GM23338 (cell line): Measurements from ENCODE around the gene STX5. TPM values are rescaled to one million over a fixed set of nuclear protein-coding genes. Genes with fewer than 3 reads are reported as not detected.

Source experiments
- ATAC-seq: fragments of 200-7000 bp; cut with Tn5 transposase; 3 replicates; pipeline ENCODE4 v1.9.1; 2020
- DNase-seq: peaks from one replicate; pipeline ENCODE4 v3.0.0-alpha.2; 2015; ENCODE audit warnings: low spot score
- H2AFZ ChIP-seq: fragments of 200-600 bp; sonication (generic); 2 replicates; pipeline ENCODE4 v1.8.0; 2016; ENCODE audit warnings: antibody characterized with exemption, mild to moderate bottlenecking, moderate library complexity
- H3F3A ChIP-seq: fragments of 200-600 bp; sonication (generic); replicated peaks from 2 replicates; pipeline ENCODE4 v1.8.0; 2017; ENCODE audit warnings: antibody characterized with exemption, mixed run types, low read depth
- H3K27ac ChIP-seq: fragments of 200-600 bp; sonication (generic); 2 replicates; pipeline ENCODE4 v1.6.1; 2016; ENCODE audit warnings: low read depth
- H3K27me3 ChIP-seq: fragments of 200-600 bp; sonication (generic); 2 replicates; pipeline ENCODE4 v1.8.0; 2016; ENCODE audit warnings: mild to moderate bottlenecking, mixed run types, moderate library complexity; ENCODE audit not compliant: insufficient read depth
- H3K36me3 ChIP-seq: fragments of 200-600 bp; sonication (generic); 2 replicates; pipeline ENCODE4 v1.8.0; 2016; ENCODE audit warnings: mild to moderate bottlenecking; ENCODE audit not compliant: insufficient read depth
- H3K4me1 ChIP-seq: fragments of 200-600 bp; sonication (generic); 2 replicates; pipeline ENCODE4 v1.8.0; 2016; ENCODE audit warnings: mild to moderate bottlenecking, moderate library complexity; ENCODE audit not compliant: insufficient read depth
- H3K4me2 ChIP-seq: fragments of 200-600 bp; sonication (generic); 2 replicates; pipeline ENCODE4 v1.7.1; 2017; ENCODE audit warnings: mixed run types
- H3K4me3 ChIP-seq: fragments of 200-600 bp; sonication (generic); 2 replicates; pipeline ENCODE4 v1.6.1; 2016; ENCODE audit warnings: mixed run types
- H3K79me2 ChIP-seq: fragments of 200-600 bp; sonication (generic); replicated peaks from 2 replicates; pipeline ENCODE4 v1.8.0; 2017; ENCODE audit warnings: mild to moderate bottlenecking; ENCODE audit not compliant: insufficient read depth
- H3K9me2 ChIP-seq: fragments of 200-600 bp; sonication (generic); 2 replicates; pipeline ENCODE4 v1.8.0; 2017; ENCODE audit not compliant: insufficient read depth
- H4K20me1 ChIP-seq: fragments of 200-600 bp; sonication (generic); replicated peaks from 2 replicates; pipeline ENCODE4 v1.8.0; 2017; ENCODE audit warnings: mild to moderate bottlenecking; ENCODE audit not compliant: insufficient read depth
- H3K27ac Mint-ChIP-seq: 2 replicates; pipeline ENCODE4 v1.8.0; 2020; ENCODE audit warnings: inconsistent platforms, mild to moderate bottlenecking, moderate library complexity, mixed read lengths
- H3K27me3 Mint-ChIP-seq: 3 replicates; pipeline ENCODE4 v1.8.0; 2022; ENCODE audit warnings: low read depth, mild to moderate bottlenecking, moderate library complexity, mixed read lengths, inconsistent platforms; ENCODE audit not compliant: insufficient read depth, poor library complexity
- H3K36me3 Mint-ChIP-seq: 3 replicates; pipeline ENCODE4 v1.8.0; 2021; ENCODE audit warnings: low read depth, mild to moderate bottlenecking, inconsistent platforms, moderate library complexity, mixed read lengths
- H3K4me1 Mint-ChIP-seq: 3 replicates; pipeline ENCODE4 v1.8.0; 2020; ENCODE audit warnings: mild to moderate bottlenecking, inconsistent platforms, mixed read lengths
- H3K4me3 Mint-ChIP-seq: 3 replicates; pipeline ENCODE4 v1.8.0; 2021; ENCODE audit warnings: moderate library complexity, mild to moderate bottlenecking, inconsistent platforms, mixed read lengths
- H3K9me3 Mint-ChIP-seq: 3 replicates; pipeline ENCODE4 v1.8.0; 2020; ENCODE audit warnings: moderate library complexity, mild to moderate bottlenecking, inconsistent platforms, mixed read lengths
- CREB1 ChIP-seq: fragments of 250-450 bp; sonication (Bioruptor Pico); IDR thresholded peaks from 2 replicates; pipeline ENCODE4 v1.5.0; 2020; ENCODE audit warnings: low read depth, mild to moderate bottlenecking, moderate library complexity
- CTCF ChIP-seq, 2 experiments: fragments of 200-600 bp in 1 of 2; sonication (generic) in 1 of 2; conservative IDR thresholded peaks; 2 replicates each; pipeline versions ENCODE4 v1.5.1 to v1.6.1; 2016 to 2017; ENCODE audit warnings: antibody characterized with exemption in 2 of 2, low read depth in 2 of 2, mild to moderate bottlenecking in 2 of 2, moderate library complexity in 1 of 2
- EZH2 ChIP-seq: fragments of 200-600 bp; sonication (generic); IDR thresholded peaks from one replicate; pipeline ENCODE4 v1.8.0; 2017; ENCODE audit warnings: antibody characterized with exemption, mild to moderate bottlenecking, low read depth; ENCODE audit not compliant: unreplicated experiment
- EZH2phosphoT487 ChIP-seq: fragments of 200-600 bp; sonication (generic); IDR thresholded peaks from one replicate; pipeline ENCODE4 v1.8.1; 2018; ENCODE audit warnings: antibody characterized with exemption; ENCODE audit not compliant: unreplicated experiment
- JUNB ChIP-seq: IDR thresholded peaks from one replicate; pipeline ENCODE4 v1.6.1; 2016; ENCODE audit warnings: antibody characterized with exemption; ENCODE audit not compliant: unreplicated experiment
- POLR2AphosphoS5 ChIP-seq: IDR thresholded peaks from 2 replicates; pipeline ENCODE4 v1.6.1; 2016; ENCODE audit warnings: antibody characterized with exemption, low read depth
- ZNF114 ChIP-seq: fragments of 250-450 bp; sonication (Bioruptor Pico); IDR thresholded peaks from 2 replicates; pipeline ENCODE4 v1.5.0; 2020; ENCODE audit warnings: mild to moderate bottlenecking, moderate library complexity
- polyA plus RNA-seq: library from polyadenylated mRNA; unstranded; fragments of >200 nt; fragmentation: Nextera tagmentation; extraction: Ambion mirVana; gene quantifications from 2 replicates; pipeline ENCODE4 v1.2.1, GENCODE V29; 2016
- total RNA-seq: library from RNA; depleted of rRNA; stranded (reverse); fragments of >200 nt; shearing (Covaris generic); gene quantifications from 2 replicates; pipeline ENCODE4 v1.2.3, GENCODE V29; 2014
- TF ChIP-seq, protein P1 (sequence below): IDR thresholded peaks from one replicate; pipeline ENCODE4 v1.6.1; 2018; ENCODE audit warnings: antibody characterized with exemption; ENCODE audit not compliant: unreplicated experiment
- TF ChIP-seq, protein P2 (sequence below): IDR thresholded peaks from 2 replicates; pipeline ENCODE4 v1.6.1; 2016; ENCODE audit warnings: antibody characterized with exemption

STX5 gene
- total and polyA plus RNA-seq, 2 experiments from 2014 or later: 7.7 to 22.2 TPM

- H3K9me2 ChIP-seq: no peaks in the 10 kb centered on the region
- DNase-seq: no peak
- H3K4me2 ChIP-seq: no peak overlapping the region
- TF ChIP-seq, protein P1, sequence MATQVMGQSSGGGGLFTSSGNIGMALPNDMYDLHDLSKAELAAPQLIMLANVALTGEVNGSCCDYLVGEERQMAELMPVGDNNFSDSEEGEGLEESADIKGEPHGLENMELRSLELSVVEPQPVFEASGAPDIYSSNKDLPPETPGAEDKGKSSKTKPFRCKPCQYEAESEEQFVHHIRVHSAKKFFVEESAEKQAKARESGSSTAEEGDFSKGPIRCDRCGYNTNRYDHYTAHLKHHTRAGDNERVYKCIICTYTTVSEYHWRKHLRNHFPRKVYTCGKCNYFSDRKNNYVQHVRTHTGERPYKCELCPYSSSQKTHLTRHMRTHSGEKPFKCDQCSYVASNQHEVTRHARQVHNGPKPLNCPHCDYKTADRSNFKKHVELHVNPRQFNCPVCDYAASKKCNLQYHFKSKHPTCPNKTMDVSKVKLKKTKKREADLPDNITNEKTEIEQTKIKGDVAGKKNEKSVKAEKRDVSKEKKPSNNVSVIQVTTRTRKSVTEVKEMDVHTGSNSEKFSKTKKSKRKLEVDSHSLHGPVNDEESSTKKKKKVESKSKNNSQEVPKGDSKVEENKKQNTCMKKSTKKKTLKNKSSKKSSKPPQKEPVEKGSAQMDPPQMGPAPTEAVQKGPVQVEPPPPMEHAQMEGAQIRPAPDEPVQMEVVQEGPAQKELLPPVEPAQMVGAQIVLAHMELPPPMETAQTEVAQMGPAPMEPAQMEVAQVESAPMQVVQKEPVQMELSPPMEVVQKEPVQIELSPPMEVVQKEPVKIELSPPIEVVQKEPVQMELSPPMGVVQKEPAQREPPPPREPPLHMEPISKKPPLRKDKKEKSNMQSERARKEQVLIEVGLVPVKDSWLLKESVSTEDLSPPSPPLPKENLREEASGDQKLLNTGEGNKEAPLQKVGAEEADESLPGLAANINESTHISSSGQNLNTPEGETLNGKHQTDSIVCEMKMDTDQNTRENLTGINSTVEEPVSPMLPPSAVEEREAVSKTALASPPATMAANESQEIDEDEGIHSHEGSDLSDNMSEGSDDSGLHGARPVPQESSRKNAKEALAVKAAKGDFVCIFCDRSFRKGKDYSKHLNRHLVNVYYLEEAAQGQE: no peak
- TF ChIP-seq ZNF114 (no peak), EZH2 (no peak), JUNB (no peak)
- TF ChIP-seq, protein P2, sequence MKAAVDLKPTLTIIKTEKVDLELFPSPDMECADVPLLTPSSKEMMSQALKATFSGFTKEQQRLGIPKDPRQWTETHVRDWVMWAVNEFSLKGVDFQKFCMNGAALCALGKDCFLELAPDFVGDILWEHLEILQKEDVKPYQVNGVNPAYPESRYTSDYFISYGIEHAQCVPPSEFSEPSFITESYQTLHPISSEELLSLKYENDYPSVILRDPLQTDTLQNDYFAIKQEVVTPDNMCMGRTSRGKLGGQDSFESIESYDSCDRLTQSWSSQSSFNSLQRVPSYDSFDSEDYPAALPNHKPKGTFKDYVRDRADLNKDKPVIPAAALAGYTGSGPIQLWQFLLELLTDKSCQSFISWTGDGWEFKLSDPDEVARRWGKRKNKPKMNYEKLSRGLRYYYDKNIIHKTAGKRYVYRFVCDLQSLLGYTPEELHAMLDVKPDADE: no peak
- H3K27me3 Mint-ChIP-seq: peaks cover 17% of the 10 kb centered on the region
- no peak overlapping the region for H2AFZ ChIP-seq
- H3K36me3 ChIP-seq: peaks cover 17% of the 10 kb centered on the region; the same call in 1 of the 2 replicates
- peaks cover 15% of the 10 kb centered on the region for H3F3A ChIP-seq
- H3K79me2 ChIP-seq: peaks cover 31% of the 10 kb centered on the region
- peaks cover 13% of the 10 kb centered on the region for H3K4me1 Mint-ChIP-seq
- H3K4me3 Mint-ChIP-seq: no peak overlapping the region
- no peak overlapping the region for H3K27ac ChIP-seq
- peaks cover 44% of the 10 kb centered on the region for H3K36me3 Mint-ChIP-seq
- H3K27ac Mint-ChIP-seq: no peak overlapping the region
- ATAC-seq: no peak
- H3K9me3 Mint-ChIP-seq: no peaks in the 10 kb centered on the region; the same call in 2 of the 3 replicates
- no peak overlapping the region for H3K4me3 ChIP-seq
- peaks cover 3% of the 10 kb centered on the region; the same call in 1 of the 2 replicates for H4K20me1 ChIP-seq
- no peaks in the 10 kb centered on the region for H3K27me3 ChIP-seq
- peaks cover 9% of the 10 kb centered on the region; the same call in 1 of the 2 replicates for H3K4me1 ChIP-seq
Measured at GRCh38 chr11:62774407-62774806, 57.4 kb downstream of the STX5 start.

DNA sequence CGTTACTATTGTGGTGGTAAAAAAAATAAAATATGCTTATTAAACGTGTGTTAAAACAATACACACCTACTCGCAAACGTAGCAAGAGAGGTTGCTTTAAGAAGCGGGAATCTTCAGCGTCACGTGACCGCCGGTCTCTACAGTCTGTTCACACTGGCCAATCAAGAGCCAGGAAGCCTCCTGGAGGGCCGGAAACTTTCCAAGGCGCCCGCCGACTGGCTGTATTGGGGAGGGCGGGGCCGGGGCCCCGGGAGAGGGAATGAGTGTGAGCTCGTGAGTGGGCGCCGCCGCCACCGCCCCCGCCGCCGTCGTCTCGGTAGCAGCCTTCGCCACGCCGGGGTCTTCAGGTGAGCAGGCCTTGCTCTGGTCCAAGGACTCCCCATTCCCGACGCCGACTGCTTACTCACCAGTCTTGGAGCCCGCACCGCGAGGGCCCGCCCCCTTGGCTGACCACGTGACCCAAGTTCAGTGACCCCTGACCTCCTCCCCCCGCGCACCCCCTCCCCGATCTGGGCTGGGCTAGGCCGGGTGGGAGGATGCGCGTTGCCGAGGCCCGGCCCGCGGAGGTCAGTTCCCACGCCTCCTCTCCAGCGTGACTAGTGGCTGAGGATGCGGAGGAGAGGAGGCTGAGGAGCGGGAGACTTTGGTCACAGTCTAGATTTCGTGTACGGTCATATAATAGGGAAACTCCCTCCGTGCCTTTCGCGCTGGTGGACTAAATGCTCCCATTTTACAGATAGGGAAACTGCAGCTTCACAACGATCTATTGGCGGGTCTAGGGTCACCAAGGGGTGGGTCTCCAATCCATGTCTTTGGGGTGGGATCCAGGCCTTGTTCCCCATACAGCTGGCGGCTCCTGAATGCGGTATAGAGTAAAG is 60.5 kb downstream of the STX5 start, which contains the start of gene TAF6L:
Gene TAF6L, plus strand, starts transcription at position 253 of the 878 bp plus-strand sequence. CDS start 4,388 bp downstream, outside the sequence.
- Mint-ChIP-seq H3K27ac (peak within 1 kb of the TSS; percentile 97), H3K36me3 (peaks cover 34% of the 10 kb centered on the region), H3K27me3 (peaks cover 14% of the 10 kb centered on the region), H3K9me3 (no peaks in the 10 kb centered on the region; the same call in 2 of the 3 replicates), H3K4me1 (peaks cover 14% of the 10 kb centered on the region), H3K4me3 (peak within 1 kb of the TSS; percentile 90)
- peak within 1 kb of the TSS; percentile 89 for H3K4me3 ChIP-seq
- DNase-seq: peak; percentile 99
- H3K36me3 ChIP-seq: peaks cover 16% of the 10 kb centered on the region
- H4K20me1 ChIP-seq: peaks cover 3% of the 10 kb centered on the region; the same call in 1 of the 2 replicates
- H3K9me2 ChIP-seq: no peaks in the 10 kb centered on the region
- H3K4me2 ChIP-seq: peak within 1 kb of the TSS; percentile 76
- H3K4me1 ChIP-seq: peaks cover 9% of the 10 kb centered on the region; the same call in 1 of the 2 replicates
- ATAC-seq: peak; percentile 84
- H3K27me3 ChIP-seq: no peaks in the 10 kb centered on the region
- H3K79me2 ChIP-seq: peaks cover 31% of the 10 kb centered on the region
- no peak for TF ChIP-seq CTCF (conservative IDR thresholded peaks at IDR 0.05; ENCODE audit: low read depth in 2 of 2)
- peak; percentile 38; the same call in 1 of the 2 replicates for TF ChIP-seq CREB1 (CRISPR knock-in tag)
- TF ChIP-seq EZH2phosphoT487: no peak
- peak; percentile 49; the same call in 1 of the 2 replicates for TF ChIP-seq POLR2AphosphoS5
- H3K27ac ChIP-seq: peak within 1 kb of the TSS; percentile 95
- H3F3A ChIP-seq: peaks cover 25% of the 10 kb centered on the region
- peak within 1 kb of the TSS; percentile 58; the same call in 1 of the 2 replicates for H2AFZ ChIP-seq
